ENCODE data around the gene KIFBP. TPM values are rescaled to one million over a fixed set of nuclear protein-coding genes. Genes with fewer than 3 reads are reported as not detected.

The KIFBP gene
- total and polyA plus RNA-seq, 9 of the 15 experiments (the other 6 are each of a cell fraction or from before 2014, with no cell fraction given), result 5.6 to 23.2 (median 14.8) TPM

GRCh38 chr10:68988530-68989316 lies at the start of gene KIFBP (continued):
- TF ChIP-seq MLLT1 (IDR thresholded peaks at IDR 0.05) (peak in 1 of 2 experiments; percentile 49; a peak in 1 of 4 replicates), NR3C1 (CRISPR knock-in tag; IDR thresholded peaks at IDR 0.05) (no peak), GABPA (tag; conservative IDR thresholded peaks at IDR 0.05; ENCODE audit: low read depth) (no peak; the same call in 1 of the 2 replicates), ZNF695 (CRISPR knock-in tag; IDR thresholded peaks at IDR 0.05) (no peak), HDAC1 (IDR thresholded peaks at IDR 0.05) (peak in 1 of 2 experiments; percentile 91; a peak in 2 of 4 replicates), ESRRA (IDR thresholded peaks at IDR 0.05; ENCODE audit: borderline replicate concordance, low read depth) (peak; percentile 89; the same call in 1 of the 2 replicates), BACH1 (tag; IDR thresholded peaks at IDR 0.05) (no peak), NBN (IDR thresholded peaks at IDR 0.05; ENCODE audit: low read depth) (peak; percentile 94), CEBPB (tag; IDR thresholded peaks at IDR 0.05) (no peak), TCF3 (CRISPR knock-in tag; IDR thresholded peaks at IDR 0.05) (no peak), TAL1 (IDR thresholded peaks at IDR 0.05) (no peak), ZC3H8 (IDR thresholded peaks at IDR 0.05) (no peak), CHAMP1 (IDR thresholded peaks at IDR 0.05) (peak; percentile 75), EP400 (IDR thresholded peaks at IDR 0.05) (peak; percentile 91), ZNF717 (CRISPR knock-in tag; IDR thresholded peaks at IDR 0.05) (no peak), STAT6 (CRISPR knock-in tag; IDR thresholded peaks at IDR 0.05) (no peak; the same call in 1 of the 2 replicates), PHB2 (IDR thresholded peaks at IDR 0.05; ENCODE audit: low read depth) (no peak), NCOA6 (IDR thresholded peaks at IDR 0.05) (no peak; the same call in 1 of the 2 replicates), ATF6 (CRISPR knock-in tag; IDR thresholded peaks at IDR 0.05) (no peak), CBX5 (IDR thresholded peaks at IDR 0.05; ENCODE audit: borderline replicate concordance, low read depth) (no peak)

Data from K562 (cell line).